GM12875 (cell line): ENCODE measurements around the gene PRG2.

Experiments used
- H3K4me3 ChIP-seq: one replicate; pipeline ENCODE4 v1.5.1; 2011; ENCODE audit warnings: low read depth, low read length, control low read depth
- CTCF ChIP-seq: IDR thresholded peaks from 2 replicates; pipeline ENCODE4 v1.5.1; 2011; ENCODE audit warnings: low read depth, mild to moderate bottlenecking, control low read depth, inconsistent platforms, low read length, moderate library complexity, borderline replicate concordance; ENCODE audit not compliant: insufficient read depth

Gene PRG2

GRCh38 chr11:57402188-57403002 is 11.9 kb upstream of the PRG2 start:
- no peak for TF ChIP-seq CTCF
- H3K4me3 ChIP-seq = no peak overlapping the region

GRCh38 chr11:57399972-57400578 is 9.6 kb upstream of the PRG2 start:
- no peak overlapping the region for H3K4me3 ChIP-seq
- TF ChIP-seq CTCF = no peak

GRCh38 chr11:57399221-57399620 is 8.8 kb upstream of the PRG2 start:
- no peak overlapping the region for H3K4me3 ChIP-seq
- TF ChIP-seq CTCF = no peak

GRCh38 chr11:57397394-57397990 is 7.0 kb upstream of the PRG2 start:
- no peak overlapping the region for H3K4me3 ChIP-seq
- no peak for TF ChIP-seq CTCF

- no peak overlapping the region for H3K4me3 ChIP-seq
- no peak for TF ChIP-seq CTCF
Observed at GRCh38 chr11:57396744-57397143, 6.3 kb upstream of the PRG2 start.

- no peak for TF ChIP-seq CTCF
- H3K4me3 ChIP-seq = no peak overlapping the region
Observed at GRCh38 chr11:57395905-57396623, 5.6 kb upstream of the PRG2 start.
